ENCODE results near the gene CD86. TPM values are rescaled to one million over a fixed set of nuclear protein-coding genes. Genes with fewer than 3 reads are reported as not detected.

The CD86 gene
- total and polyA plus RNA-seq, 2 of the 8 experiments (the other 6 are each of a cell fraction or from before 2014, with no cell fraction given): 0.12 to 0.30 TPM

DNA sequence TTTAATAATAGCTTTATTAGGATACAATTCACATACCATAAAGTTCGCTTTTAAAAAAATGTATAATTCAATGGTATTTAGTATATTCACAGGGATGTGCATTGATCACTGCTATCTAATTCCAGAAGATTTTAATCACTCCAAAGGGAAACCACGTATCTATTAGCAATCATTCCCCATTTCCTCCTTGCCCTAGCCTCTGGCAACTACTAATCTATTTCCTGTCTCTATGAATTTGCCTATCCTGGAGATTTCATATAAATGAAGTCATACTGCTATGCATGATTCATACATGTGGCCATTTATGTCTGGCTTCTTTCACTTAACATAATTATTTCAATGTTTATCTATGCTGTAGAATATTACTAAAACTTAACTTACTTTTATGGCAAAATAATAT lies 96.3 kb downstream of the CD86 start:
- Histone ChIP-seq H4K20me1 (replicated peaks in 1 of 2; ENCODE audit: control insufficient read depth in 1 of 2, insufficient read depth in 2 of 2, low read length in 2 of 2) (no peaks in the 10 kb centered on the region), H4K8ac (ENCODE audit: extremely low read depth, insufficient read depth, low read length) (no peak overlapping the region), H3K23me2 (ENCODE audit: low read depth, low read length) (no peaks in the 10 kb centered on the region), H4K5ac (ENCODE audit: insufficient read length, low read depth, low read length) (no peak overlapping the region), H3K9ac (replicated peaks in 1 of 4; ENCODE audit: extremely low read depth in 1 of 4, low read depth in 3 of 4, low read length in 3 of 4) (no peak overlapping the region), H2BK12ac (ENCODE audit: low read depth, low read length) (no peak overlapping the region), H3K36me3 (ENCODE audit: control insufficient read depth in 2 of 4, insufficient read depth in 4 of 4, low read length in 3 of 4) (no peaks in the 10 kb centered on the region), H3K79me2 (ENCODE audit: control insufficient read depth in 1 of 2, insufficient read depth in 2 of 2, low read length in 2 of 2) (no peaks in the 10 kb centered on the region), H3K56ac (replicated peaks; ENCODE audit: insufficient read length, low read depth, low read length) (no peak overlapping the region), H3K14ac (ENCODE audit: insufficient read length) (no peak overlapping the region), H3K9me3 (ENCODE audit: insufficient read depth in 2 of 2, low read depth in 1 of 2, low read length in 1 of 2) (peaks cover 10 to 13% of the 10 kb centered on the region in 2 experiments; a peak in 2 of 4 replicates), H2AFZ (ENCODE audit: low read length) (no peak overlapping the region), H3K27me3 (replicated peaks in 1 of 4; ENCODE audit: control insufficient read depth in 3 of 4, extremely low read depth in 1 of 4, insufficient read depth in 3 of 4, low read length in 3 of 4) (no peaks in the 10 kb centered on the region; a peak in 1 of 7 replicates), H2BK20ac (ENCODE audit: low read length) (no peak overlapping the region), H3K4ac (replicated peaks; ENCODE audit: insufficient read length, low read depth, low read length) (no peak overlapping the region), H3K27ac (ENCODE audit: low read depth, low read length) (no peak overlapping the region), H3K4me3 (ENCODE audit: extremely low read depth in 1 of 4, insufficient read depth in 2 of 4, low read depth in 3 of 4, low read length in 4 of 4) (no peak overlapping the region), H3K18ac (ENCODE audit: extremely low read depth, low read length) (no peak overlapping the region), H3K4me1 (replicated peaks in 1 of 4; ENCODE audit: control insufficient read depth in 3 of 4, insufficient read depth in 4 of 4, low read length in 3 of 4) (no peaks in the 10 kb centered on the region), H3K23ac (ENCODE audit: insufficient read length) (no peak overlapping the region), H2BK5ac (ENCODE audit: low read depth, low read length) (no peak overlapping the region), H2BK120ac (replicated peaks; ENCODE audit: low read depth, low read length) (no peak overlapping the region), H3K4me2 (ENCODE audit: insufficient read depth in 1 of 2, low read depth in 2 of 2, low read length in 2 of 2) (no peak overlapping the region), H3K79me1 (ENCODE audit: low read depth, low read length) (no peaks in the 10 kb centered on the region), H4K91ac (replicated peaks; ENCODE audit: insufficient read length, low read length) (no peak overlapping the region), H2AK5ac (ENCODE audit: low read depth, low read length) (no peak overlapping the region), H2BK15ac (ENCODE audit: low read length) (no peak overlapping the region)
- 85% methylated on average over 2 of the region's 2 CpGs; no CpG with 5 or more reads in 1 of the 2 experiments for WGBS, 2 experiments (ENCODE audit: extremely low coverage in 1 of 2, insufficient coverage in 1 of 2, insufficient read length in 1 of 2, insufficient replicate concordance in 2 of 2, low coverage in 1 of 2, low lambda C conversion rate in 2 of 2, missing lambda C conversion rate in 1 of 2)
- ChIA-PET POLR2A (ENCODE audit: partially characterized antibody) (no interaction called here), CTCF (ENCODE audit: partially characterized antibody) (no interaction called here)
- FAIRE-seq (no peak), DNase-seq (ENCODE audit: low read depth in 1 of 2, low spot score in 2 of 2) (no peak)
- no peak for TF ChIP-seq CHD2 (IDR thresholded peaks at IDR 0.05; ENCODE audit: low read length)
- no peak for TF ChIP-seq RAD21 (IDR thresholded peaks at IDR 0.05 in 1 of 2, conservative IDR thresholded peaks at IDR 0.05 in 1 of 2; ENCODE audit: low read depth in 2 of 2, low read length in 2 of 2)
- TF ChIP-seq ATF3 (IDR thresholded peaks at IDR 0.05; ENCODE audit: insufficient read depth, low read depth, low read length): no peak
- no peak for TF ChIP-seq CREB1 (IDR thresholded peaks at IDR 0.05)
- no peak for TF ChIP-seq SP4 (IDR thresholded peaks at IDR 0.05; ENCODE audit: low read length)
- TF ChIP-seq CEBPB (IDR thresholded peaks at IDR 0.05; ENCODE audit: low read depth, low read length): no peak
- no peak for TF ChIP-seq NRF1 (IDR thresholded peaks at IDR 0.05; ENCODE audit: low read depth, low read length)
- no peak for TF ChIP-seq BCL11A (IDR thresholded peaks at IDR 0.05; ENCODE audit: low read depth in 2 of 2, low read length in 2 of 2)
- TF ChIP-seq CBX5 (IDR thresholded peaks at IDR 0.05; ENCODE audit: low read depth, low read length): no peak
- no peak for TF ChIP-seq ZNF274 (IDR thresholded peaks at IDR 0.05; ENCODE audit: borderline replicate concordance, extremely low read depth, low read length)
- TF ChIP-seq GABPA (IDR thresholded peaks at IDR 0.05; ENCODE audit: borderline replicate concordance, insufficient read depth, low read length): no peak
- no peak for TF ChIP-seq E2F6 (IDR thresholded peaks at IDR 0.05)
